ENCODE results near the gene OPTC.

Gene OPTC

GRCh38 chr1:203511513-203511912 lies 17.6 kb downstream of the OPTC start:
- TF ChIP-seq GATA2 (IDR thresholded peaks at IDR 0.05; ENCODE audit: low read depth, low read length): no peak

- TF ChIP-seq GATA2 (IDR thresholded peaks at IDR 0.05; ENCODE audit: low read depth, low read length) (no peak), GATA3 (IDR thresholded peaks at IDR 0.05; ENCODE audit: low read depth, low read length) (no peak)
Observed at GRCh38 chr1:203511930-203512329, 18.0 kb downstream of the OPTC start.

- TF ChIP-seq GATA2 (IDR thresholded peaks at IDR 0.05; ENCODE audit: low read depth, low read length) (no peak), GATA3 (IDR thresholded peaks at IDR 0.05; ENCODE audit: low read depth, low read length) (no peak)
Observed at GRCh38 chr1:203512517-203512847, 18.5 kb downstream of the OPTC start.

- TF ChIP-seq GATA2 (IDR thresholded peaks at IDR 0.05; ENCODE audit: low read depth, low read length) (no peak), GATA3 (IDR thresholded peaks at IDR 0.05; ENCODE audit: low read depth, low read length) (no peak)
Observed at GRCh38 chr1:203512848-203513584, 19.1 kb downstream of the OPTC start.

- TF ChIP-seq GATA2 (IDR thresholded peaks at IDR 0.05; ENCODE audit: low read depth, low read length) (no peak), GATA3 (IDR thresholded peaks at IDR 0.05; ENCODE audit: low read depth, low read length) (no peak)
Observed at GRCh38 chr1:203513585-203514031, 19.7 kb downstream of the OPTC start.

GRCh38 chr1:203516184-203516583 lies 22.2 kb downstream of the OPTC start:
- no peak for TF ChIP-seq GATA3 (IDR thresholded peaks at IDR 0.05; ENCODE audit: low read depth, low read length)
- no peak for TF ChIP-seq GATA2 (IDR thresholded peaks at IDR 0.05; ENCODE audit: low read depth, low read length)

GRCh38 chr1:203516906-203517305 lies 23.0 kb downstream of the OPTC start:
- TF ChIP-seq GATA3 (IDR thresholded peaks at IDR 0.05; ENCODE audit: low read depth, low read length): no peak
- TF ChIP-seq GATA2 (IDR thresholded peaks at IDR 0.05; ENCODE audit: low read depth, low read length): no peak

GRCh38 chr1:203517426-203518110 lies 23.6 kb downstream of the OPTC start:
- TF ChIP-seq GATA2 (IDR thresholded peaks at IDR 0.05; ENCODE audit: low read depth, low read length): no peak
- TF ChIP-seq GATA3 (IDR thresholded peaks at IDR 0.05; ENCODE audit: low read depth, low read length): no peak

- TF ChIP-seq GATA3 (IDR thresholded peaks at IDR 0.05; ENCODE audit: low read depth, low read length) (no peak), GATA2 (IDR thresholded peaks at IDR 0.05; ENCODE audit: low read depth, low read length) (no peak)
Observed at GRCh38 chr1:203518541-203518940, 24.6 kb downstream of the OPTC start.

- TF ChIP-seq GATA3 (IDR thresholded peaks at IDR 0.05; ENCODE audit: low read depth, low read length): no peak
- TF ChIP-seq GATA2 (IDR thresholded peaks at IDR 0.05; ENCODE audit: low read depth, low read length): no peak
Observed at GRCh38 chr1:203519053-203519840, 25.3 kb downstream of the OPTC start.

GRCh38 chr1:203519896-203520295 lies 25.9 kb downstream of the OPTC start:
- TF ChIP-seq GATA3 (IDR thresholded peaks at IDR 0.05; ENCODE audit: low read depth, low read length) (no peak), GATA2 (IDR thresholded peaks at IDR 0.05; ENCODE audit: low read depth, low read length) (no peak)

GRCh38 chr1:203520315-203520714 lies 26.4 kb downstream of the OPTC start:
- TF ChIP-seq GATA3 (IDR thresholded peaks at IDR 0.05; ENCODE audit: low read depth, low read length) (no peak), GATA2 (IDR thresholded peaks at IDR 0.05; ENCODE audit: low read depth, low read length) (no peak)

- TF ChIP-seq GATA2 (IDR thresholded peaks at IDR 0.05; ENCODE audit: low read depth, low read length): peak; percentile 59; the same call in 1 of the 2 replicates
- TF ChIP-seq GATA3 (IDR thresholded peaks at IDR 0.05; ENCODE audit: low read depth, low read length): no peak
Observed at GRCh38 chr1:203521074-203521794, 27.3 kb downstream of the OPTC start.

GRCh38 chr1:203521812-203522211 lies 27.9 kb downstream of the OPTC start:
- TF ChIP-seq GATA3 (IDR thresholded peaks at IDR 0.05; ENCODE audit: low read depth, low read length): no peak
- no peak for TF ChIP-seq GATA2 (IDR thresholded peaks at IDR 0.05; ENCODE audit: low read depth, low read length)
